Measurements from ENCODE around the gene PPM1F. TPM values are rescaled to one million over a fixed set of nuclear protein-coding genes. Genes with fewer than 3 reads are reported as not detected.

Gene PPM1F
- total and polyA plus RNA-seq, 2 donors (not counting 1 experiment from before 2014, with no cell fraction given) = 18.1 to 30.0 TPM

- POLR2A ChIA-PET = no interaction called here
- H3K4me3 ChIP-seq (ENCODE audit: control extremely low read depth in 1 of 5, extremely low read depth in 1 of 5, insufficient read depth in 1 of 5, low read depth in 2 of 5, low read length in 4 of 5) = no peak overlapping the region
- H3K4me2 ChIP-seq (replicated peaks; ENCODE audit: low read depth, low read length, poor library complexity, severe bottlenecking) = no peak overlapping the region
- TF ChIP-seq CTCF (IDR thresholded peaks at IDR 0.05) = no peak
- no peaks in the 10 kb centered on the region for H3K9me3 ChIP-seq (ENCODE audit: control extremely low read depth in 1 of 3, control insufficient read depth in 2 of 3, insufficient read depth in 1 of 3, low read length in 2 of 3)
- CTCF ChIA-PET = no interaction called here
- Mint-ChIP-seq H3K9me3 (ENCODE audit: insufficient read depth) (no peaks in the 10 kb centered on the region), H3K4me3 (no peak overlapping the region), H3K4me1 (no peaks in the 10 kb centered on the region), H3K27ac (no peak overlapping the region), H3K27me3 (no peaks in the 10 kb centered on the region)
- no peak overlapping the region for H2AFZ ChIP-seq (ENCODE audit: insufficient read depth, low read depth, low read length, poor library complexity, severe bottlenecking)
- ATAC-seq (ENCODE audit: low read depth) (no peak), DNase-seq (no peak)
- H4K20me1 ChIP-seq (ENCODE audit: control insufficient read depth, insufficient read depth, low read length, poor library complexity, severe bottlenecking) = no peaks in the 10 kb centered on the region
- H3K9ac ChIP-seq (ENCODE audit: low read length) = no peak overlapping the region
- intact Hi-C loops (cut with micrococcal nuclease) = no loop called here
- H3K4me1 ChIP-seq (ENCODE audit: control insufficient read depth in 2 of 2, insufficient read depth in 2 of 2, low read length in 2 of 2) = no peaks in the 10 kb centered on the region
- WGBS (ENCODE audit: insufficient coverage) = 92% methylated on average over 6 of the region's 7 CpGs
- no peaks in the 10 kb centered on the region for H3K79me2 ChIP-seq (ENCODE audit: control insufficient read depth, insufficient read depth, low read length)
- H3K36me3 ChIP-seq (replicated peaks in 1 of 2; ENCODE audit: control extremely low read depth in 1 of 2, control insufficient read depth in 1 of 2, extremely low read depth in 1 of 2, insufficient read depth in 2 of 2, low read length in 1 of 2) = peaks cover 0 to 82% of the 10 kb centered on the region in 2 experiments
- no peaks in the 10 kb centered on the region for H3K27me3 ChIP-seq (replicated peaks in 1 of 4; ENCODE audit: control extremely low read depth in 1 of 4, control insufficient read depth in 3 of 4, insufficient read depth in 4 of 4, low read length in 3 of 4)
- no peak overlapping the region for H3K27ac ChIP-seq (ENCODE audit: low read length in 2 of 2)
These were observed 10.6 kb upstream of the PPM1F start for GRCh38 chr22:21963286-21963685.

GRCh38 chr22:21962655-21962949 lies 10.0 kb upstream of the PPM1F start:
- Histone ChIP-seq H2AFZ (ENCODE audit: insufficient read depth, low read depth, low read length, poor library complexity, severe bottlenecking) (no peak overlapping the region), H3K36me3 (replicated peaks in 1 of 2; ENCODE audit: control extremely low read depth in 1 of 2, control insufficient read depth in 1 of 2, extremely low read depth in 1 of 2, insufficient read depth in 2 of 2, low read length in 1 of 2) (peaks cover 0 to 76% of the 10 kb centered on the region in 2 experiments), H3K27me3 (replicated peaks in 1 of 4; ENCODE audit: control extremely low read depth in 1 of 4, control insufficient read depth in 3 of 4, insufficient read depth in 4 of 4, low read length in 3 of 4) (no peaks in the 10 kb centered on the region), H3K4me2 (replicated peaks; ENCODE audit: low read depth, low read length, poor library complexity, severe bottlenecking) (no peak overlapping the region), H3K4me3 (ENCODE audit: control extremely low read depth in 1 of 5, extremely low read depth in 1 of 5, insufficient read depth in 1 of 5, low read depth in 2 of 5, low read length in 4 of 5) (no peak overlapping the region), H3K9me3 (ENCODE audit: control extremely low read depth in 1 of 3, control insufficient read depth in 2 of 3, insufficient read depth in 1 of 3, low read length in 2 of 3) (no peaks in the 10 kb centered on the region), H3K79me2 (ENCODE audit: control insufficient read depth, insufficient read depth, low read length) (no peaks in the 10 kb centered on the region), H3K27ac (ENCODE audit: low read length in 2 of 2) (no peak overlapping the region), H4K20me1 (ENCODE audit: control insufficient read depth, insufficient read depth, low read length, poor library complexity, severe bottlenecking) (no peaks in the 10 kb centered on the region), H3K4me1 (ENCODE audit: control insufficient read depth in 2 of 2, insufficient read depth in 2 of 2, low read length in 2 of 2) (no peaks in the 10 kb centered on the region), H3K9ac (ENCODE audit: low read length) (no peak overlapping the region)
- POLR2A ChIA-PET = interaction anchor here (0.6 kb wide), 1 partner anchor 247 kb away, joined by 7 read pairs; no protein-coding TSS in a partner anchor
- no peak overlapping the region for H3K4me3 Mint-ChIP-seq
- H3K27ac Mint-ChIP-seq = no peak overlapping the region
- no peaks in the 10 kb centered on the region for H3K9me3 Mint-ChIP-seq (ENCODE audit: insufficient read depth)
- ATAC-seq (ENCODE audit: low read depth) = no peak
- H3K27me3 Mint-ChIP-seq = no peaks in the 10 kb centered on the region
- 98% methylated on average over 11 of the region's 11 CpGs for WGBS (ENCODE audit: insufficient coverage)
- DNase-seq = no peak
- CTCF ChIA-PET = no interaction called here
- intact Hi-C loops (cut with micrococcal nuclease) = no loop called here
- TF ChIP-seq EZH2 (IDR thresholded peaks at IDR 0.05; ENCODE audit: borderline replicate concordance, insufficient read depth, low read depth, low read length, poor library complexity, severe bottlenecking) (no peak), CTCF (IDR thresholded peaks at IDR 0.05) (no peak)
- no peaks in the 10 kb centered on the region for H3K4me1 Mint-ChIP-seq

Data from B cell (primary cell).